Panc1 (cell line): ENCODE results near the gene MYT1. TPM values are rescaled to one million over a fixed set of nuclear protein-coding genes. Genes with fewer than 3 reads are reported as not detected.

Experiments
- ATAC-seq: fragments of 200-7000 bp; cut with Tn5 transposase; 2 replicates; pipeline ENCODE4 v1.9.1; 2020; ENCODE audit warnings: mild to moderate bottlenecking, moderate library complexity
- BruUV-seq: library from RNA; stranded (reverse); fragments of 400-500 nt; replicated peaks from 2 replicates; lab custom pipeline; 2021; lab: Mats Ljungman, UMichigan
- CTCF ChIA-PET: fragments of 300-600 bp; sonication (Branson Sonifier 250); formaldehyde crosslinking; loops from one replicate; lab custom pipeline; 2022; ENCODE audit warnings: antibody characterized with exemption; lab: Charles Lee
- POLR2A ChIA-PET: fragments of 300-600 bp; sonication (Branson Sonifier 250); formaldehyde crosslinking; loops from one replicate; lab custom pipeline; 2022; ENCODE audit warnings: antibody characterized with exemption; lab: Charles Lee
- DNase-seq: peaks from one replicate; pipeline ENCODE4 v3.0.0-alpha.2; 2010; ENCODE audit warnings: low read depth, low spot score
- H3K27ac ChIP-seq: 2 replicates; pipeline ENCODE4 v1.5.1; 2011; ENCODE audit warnings: mild to moderate bottlenecking, low read length, inconsistent platforms
- H3K27me3 ChIP-seq: fragments of 200-500 bp; sonication (Bioruptor generic); 2 replicates; pipeline ENCODE4 v1.6.0; 2014; ENCODE audit warnings: low read length, inconsistent platforms; ENCODE audit not compliant: control insufficient read depth, insufficient read depth
- H3K36me3 ChIP-seq: fragments of 200-500 bp; sonication (Bioruptor generic); 2 replicates; pipeline ENCODE4 v1.5.1; 2014; ENCODE audit warnings: inconsistent platforms, mild to moderate bottlenecking, low read length, moderate library complexity; ENCODE audit not compliant: control insufficient read depth, insufficient read depth
- H3K4me1 ChIP-seq: 2 replicates; pipeline ENCODE4 v1.5.1; 2011; ENCODE audit warnings: inconsistent platforms, mild to moderate bottlenecking, low read length, moderate library complexity; ENCODE audit not compliant: control insufficient read depth, insufficient read depth
- H3K4me3 ChIP-seq, 2 experiments: 2 replicates each; pipeline ENCODE4 v1.5.1; 2011 to 2012; ENCODE audit warnings: low read depth in 2 of 2, low read length in 2 of 2, mild to moderate bottlenecking in 2 of 2, inconsistent platforms in 1 of 2, moderate library complexity in 1 of 2
- H3K9me3 ChIP-seq: fragments of 200-500 bp; sonication (Bioruptor generic); 2 replicates; pipeline ENCODE4 v1.5.1; 2014; ENCODE audit warnings: low read depth, mild to moderate bottlenecking, inconsistent platforms, low read length, moderate library complexity; ENCODE audit not compliant: control insufficient read depth, insufficient read depth
- POLR2AphosphoS5 ChIP-seq: IDR thresholded peaks from 2 replicates; pipeline ENCODE4 v1.6.1; 2012; ENCODE audit warnings: mild to moderate bottlenecking, low read depth, low read length, moderate library complexity
- REST ChIP-seq, 2 experiments: IDR thresholded peaks; 2 replicates each; pipeline ENCODE4 v1.6.1; 2011 to 2012; ENCODE audit warnings: low read depth in 2 of 2, control low read depth in 1 of 2, low read length in 1 of 2, mild to moderate bottlenecking in 1 of 2, moderate library complexity in 1 of 2; ENCODE audit not compliant: insufficient read depth in 1 of 2
- SIN3A ChIP-seq: IDR thresholded peaks from 2 replicates; pipeline ENCODE4 v1.6.1; 2012; ENCODE audit warnings: low read depth, mild to moderate bottlenecking, low read length, moderate library complexity, borderline replicate concordance; ENCODE audit not compliant: insufficient read depth
- TCF7L2 ChIP-seq: IDR thresholded peaks from 2 replicates; pipeline ENCODE4 v1.6.1; 2011; ENCODE audit warnings: mild to moderate bottlenecking, low read depth, low read length, inconsistent platforms
- in situ Hi-C: cut with HindIII; loops from 2 replicates; pipeline ENCODE4 v1.10.0; 2016; ENCODE audit warnings: low sequenced_read_pairs, low pct_unique_long_range_greater_than_20kb
- intact Hi-C: fragments of 100-400 bp; cut with micrococcal nuclease; formaldehyde crosslinking; loops from one replicate; pipeline ENCODE4 v1.10.0; 2022; ENCODE audit not compliant: unreplicated experiment
- total RNA-seq: library from RNA; stranded (reverse); gene quantifications from one replicate; pipeline ENCODE4 v1.2.1, GENCODE V29; 2021; ENCODE audit not compliant: unreplicated experiment
- TF ChIP-seq, protein P1 (sequence below): fragments of 450-650 bp; IDR thresholded peaks from 2 replicates; pipeline ENCODE4 v1.5.1; 2017; ENCODE audit warnings: mild to moderate bottlenecking

The MYT1 gene
- total RNA-seq, 1 experiment from 2014 or later, result 0.41 TPM

GRCh38 chr20:64159711-64160110 lies 4.5 kb upstream of the MYT1 start:
- no peak for DNase-seq
- ChIA-PET POLR2A (no interaction called here), CTCF (no interaction called here)
- H3K36me3 ChIP-seq, result no peaks in the 10 kb centered on the region
- in situ Hi-C loops, result no loop called here
- H3K9me3 ChIP-seq, result no peaks in the 10 kb centered on the region
- no peak for ATAC-seq
- H3K27me3 ChIP-seq, result peaks cover 15% of the 10 kb centered on the region
- H3K4me1 ChIP-seq, result no peaks in the 10 kb centered on the region
- no peak overlapping the region for H3K4me3 ChIP-seq
- intact Hi-C loops, result no loop called here
- no peak overlapping the region for H3K27ac ChIP-seq
- TF ChIP-seq SIN3A (no peak), TCF7L2 (no peak), REST (IDR thresholded peaks at IDR 0.05; ENCODE audit: insufficient read depth in 1 of 2, low read depth in 2 of 2, low read length in 1 of 2) (no peak), POLR2AphosphoS5 (no peak)
- TF ChIP-seq, protein P1, sequence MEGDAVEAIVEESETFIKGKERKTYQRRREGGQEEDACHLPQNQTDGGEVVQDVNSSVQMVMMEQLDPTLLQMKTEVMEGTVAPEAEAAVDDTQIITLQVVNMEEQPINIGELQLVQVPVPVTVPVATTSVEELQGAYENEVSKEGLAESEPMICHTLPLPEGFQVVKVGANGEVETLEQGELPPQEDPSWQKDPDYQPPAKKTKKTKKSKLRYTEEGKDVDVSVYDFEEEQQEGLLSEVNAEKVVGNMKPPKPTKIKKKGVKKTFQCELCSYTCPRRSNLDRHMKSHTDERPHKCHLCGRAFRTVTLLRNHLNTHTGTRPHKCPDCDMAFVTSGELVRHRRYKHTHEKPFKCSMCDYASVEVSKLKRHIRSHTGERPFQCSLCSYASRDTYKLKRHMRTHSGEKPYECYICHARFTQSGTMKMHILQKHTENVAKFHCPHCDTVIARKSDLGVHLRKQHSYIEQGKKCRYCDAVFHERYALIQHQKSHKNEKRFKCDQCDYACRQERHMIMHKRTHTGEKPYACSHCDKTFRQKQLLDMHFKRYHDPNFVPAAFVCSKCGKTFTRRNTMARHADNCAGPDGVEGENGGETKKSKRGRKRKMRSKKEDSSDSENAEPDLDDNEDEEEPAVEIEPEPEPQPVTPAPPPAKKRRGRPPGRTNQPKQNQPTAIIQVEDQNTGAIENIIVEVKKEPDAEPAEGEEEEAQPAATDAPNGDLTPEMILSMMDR, result no peak
- no TSS peak for BruUV-seq

DNA sequence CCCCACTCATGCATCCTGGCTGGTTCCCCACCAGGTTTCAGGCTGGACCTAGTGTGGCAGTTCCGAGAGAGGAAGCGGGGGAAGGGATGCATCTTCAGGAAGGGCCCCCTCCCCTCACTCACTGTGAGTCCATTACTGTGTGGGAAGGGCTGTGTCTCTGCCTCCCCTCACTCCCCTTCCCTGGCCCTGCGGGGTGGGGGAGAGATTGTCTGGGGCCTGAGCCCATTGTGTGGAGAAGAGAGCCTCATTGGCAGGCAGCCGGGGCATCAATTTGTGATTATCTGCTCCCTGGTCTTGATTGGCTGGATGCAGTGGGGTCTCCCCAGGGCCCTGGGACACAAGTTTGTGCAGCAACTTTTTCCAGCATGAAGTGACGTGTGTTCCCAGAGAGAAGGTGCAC lies 4.1 kb upstream of the MYT1 start:
- ChIA-PET CTCF (no interaction called here), POLR2A (no interaction called here)
- Histone ChIP-seq H3K4me3 (no peak overlapping the region), H3K4me1 (no peaks in the 10 kb centered on the region), H3K36me3 (no peaks in the 10 kb centered on the region), H3K27me3 (peaks cover 15% of the 10 kb centered on the region), H3K9me3 (no peaks in the 10 kb centered on the region), H3K27ac (no peak overlapping the region)
- DNase-seq (no peak), ATAC-seq (no peak)
- in situ Hi-C loops, result no loop called here
- TF ChIP-seq POLR2AphosphoS5, result no peak
- TF ChIP-seq, protein P1, result no peak
- no peak for TF ChIP-seq SIN3A
- TF ChIP-seq TCF7L2, result no peak
- TF ChIP-seq REST (IDR thresholded peaks at IDR 0.05; ENCODE audit: insufficient read depth in 1 of 2, low read depth in 2 of 2, low read length in 1 of 2), result no peak
- intact Hi-C loops, result no loop called here
- BruUV-seq, result no TSS peak
